K562 (cell line): ENCODE data around the gene TACR2. TPM values are rescaled to one million over a fixed set of nuclear protein-coding genes. Genes with fewer than 3 reads are reported as not detected.

Experiments used
- HLTF ChIP-seq: fragments of 450-650 bp; IDR thresholded peaks from 2 replicates; pipeline ENCODE4 v1.6.1; 2016
- PHF8 ChIP-seq: fragments of 200-600 bp; sonication (generic); IDR thresholded peaks from 2 replicates; pipeline ENCODE4 v1.6.1; 2012; ENCODE audit warnings: mixed run types, mild to moderate bottlenecking, inconsistent platforms, low read length, moderate library complexity, borderline replicate concordance
- RFX7 ChIP-seq: fragments of 250-450 bp; sonication (Bioruptor Pico); IDR thresholded peaks from 2 replicates; pipeline ENCODE4 v1.5.1; 2021; ENCODE audit warnings: mild to moderate bottlenecking
- polyA plus RNA-seq, 8 experiments: library from polyadenylated mRNA; depleted of rRNA in 4 of 8; stranded (reverse) in 5 of 8; unstranded in 3 of 8; fragments of >200 nt; fragmentation: Nextera tagmentation in 2 of 8; fragmentation: Illumina TruSeq in 1 of 8; extraction: Ambion mirVana in 2 of 8; extraction: Trizol in 1 of 8; gene quantifications; 2 replicates each; pipeline versions ENCODE4 v1.2.1 to v1.2.3, GENCODE V29; 2011 to 2014; ENCODE audit warnings: inconsistent platforms in 1 of 8, missing spikeins in 1 of 8
- total RNA-seq, 7 experiments: library from RNA; depleted of rRNA in 6 of 7; stranded (reverse); fragments of >200 nt in 6 of 7; fragmentation: Illumina TruSeq in 2 of 7; extraction: Trizol in 2 of 7; gene quantifications; 2 replicates each; pipeline versions ENCODE4 v1.2.1 to v1.2.3, GENCODE V29; 2011 to 2021; ENCODE audit warnings: low replicate concordance in 1 of 7
- TF ChIP-seq, protein P1 (sequence below): fragments of 200-600 bp; sonication (generic); IDR thresholded peaks from one replicate; pipeline ENCODE4 v1.6.1; 2012; ENCODE audit warnings: mild to moderate bottlenecking, low read depth, low read length, inconsistent platforms
- TF ChIP-seq, protein P2 (sequence below): fragments of 450-650 bp; IDR thresholded peaks from 2 replicates; pipeline ENCODE4 v1.6.1; 2017; ENCODE audit warnings: antibody characterized with exemption, mild to moderate bottlenecking
- TF ChIP-seq, protein P3 (sequence below): fragments of 450-650 bp; formaldehyde crosslinking; IDR thresholded peaks from 2 replicates; pipeline ENCODE4 v1.4.0; 2020; ENCODE audit warnings: mild to moderate bottlenecking, moderate library complexity
- TF ChIP-seq, protein P4 (sequence below): sonication (generic); formaldehyde crosslinking; IDR thresholded peaks from 2 replicates; pipeline ENCODE4 v1.9.0; 2022; ENCODE audit warnings: mild to moderate bottlenecking, missing genetic modification reagents
- TF ChIP-seq, protein P5 (sequence below): fragments of 250-450 bp; sonication (Bioruptor Pico); IDR thresholded peaks from 2 replicates; pipeline ENCODE4 v1.4.0; 2020

The TACR2 gene
- total and polyA plus RNA-seq, 9 of the 15 experiments (the other 6 are each of a cell fraction or from before 2014, with no cell fraction given) = not detected

DNA sequence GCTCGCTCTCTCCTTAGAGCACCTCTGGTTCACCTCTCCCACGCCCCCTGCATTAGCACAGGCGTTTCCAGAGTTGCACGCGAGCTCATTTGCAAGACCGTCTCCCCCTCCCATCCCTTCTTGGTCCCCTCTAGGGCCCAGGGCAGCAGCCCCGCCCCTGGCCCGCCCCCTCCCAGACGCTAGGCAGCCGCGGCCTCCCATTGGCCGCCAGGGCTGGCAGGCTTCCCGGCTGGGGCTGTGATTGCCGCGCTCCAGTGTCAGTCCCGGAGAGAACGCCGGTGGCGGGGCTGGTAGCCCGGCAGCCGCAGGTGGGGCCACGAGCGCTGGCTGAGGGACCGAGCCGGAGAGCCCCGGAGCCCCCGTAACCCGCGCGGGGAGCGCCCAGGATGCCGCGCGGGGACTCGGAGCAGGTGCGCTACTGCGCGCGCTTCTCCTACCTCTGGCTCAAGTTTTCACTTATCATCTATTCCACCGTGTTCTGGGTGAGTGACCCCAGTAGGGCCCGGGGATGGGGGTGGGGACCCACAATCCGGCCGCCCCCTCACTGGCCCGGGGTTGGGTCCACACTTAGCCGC is 34.6 kb upstream of the TACR2 start, which contains the start of gene TSPAN15 (continued):
- TF ChIP-seq, protein P1, sequence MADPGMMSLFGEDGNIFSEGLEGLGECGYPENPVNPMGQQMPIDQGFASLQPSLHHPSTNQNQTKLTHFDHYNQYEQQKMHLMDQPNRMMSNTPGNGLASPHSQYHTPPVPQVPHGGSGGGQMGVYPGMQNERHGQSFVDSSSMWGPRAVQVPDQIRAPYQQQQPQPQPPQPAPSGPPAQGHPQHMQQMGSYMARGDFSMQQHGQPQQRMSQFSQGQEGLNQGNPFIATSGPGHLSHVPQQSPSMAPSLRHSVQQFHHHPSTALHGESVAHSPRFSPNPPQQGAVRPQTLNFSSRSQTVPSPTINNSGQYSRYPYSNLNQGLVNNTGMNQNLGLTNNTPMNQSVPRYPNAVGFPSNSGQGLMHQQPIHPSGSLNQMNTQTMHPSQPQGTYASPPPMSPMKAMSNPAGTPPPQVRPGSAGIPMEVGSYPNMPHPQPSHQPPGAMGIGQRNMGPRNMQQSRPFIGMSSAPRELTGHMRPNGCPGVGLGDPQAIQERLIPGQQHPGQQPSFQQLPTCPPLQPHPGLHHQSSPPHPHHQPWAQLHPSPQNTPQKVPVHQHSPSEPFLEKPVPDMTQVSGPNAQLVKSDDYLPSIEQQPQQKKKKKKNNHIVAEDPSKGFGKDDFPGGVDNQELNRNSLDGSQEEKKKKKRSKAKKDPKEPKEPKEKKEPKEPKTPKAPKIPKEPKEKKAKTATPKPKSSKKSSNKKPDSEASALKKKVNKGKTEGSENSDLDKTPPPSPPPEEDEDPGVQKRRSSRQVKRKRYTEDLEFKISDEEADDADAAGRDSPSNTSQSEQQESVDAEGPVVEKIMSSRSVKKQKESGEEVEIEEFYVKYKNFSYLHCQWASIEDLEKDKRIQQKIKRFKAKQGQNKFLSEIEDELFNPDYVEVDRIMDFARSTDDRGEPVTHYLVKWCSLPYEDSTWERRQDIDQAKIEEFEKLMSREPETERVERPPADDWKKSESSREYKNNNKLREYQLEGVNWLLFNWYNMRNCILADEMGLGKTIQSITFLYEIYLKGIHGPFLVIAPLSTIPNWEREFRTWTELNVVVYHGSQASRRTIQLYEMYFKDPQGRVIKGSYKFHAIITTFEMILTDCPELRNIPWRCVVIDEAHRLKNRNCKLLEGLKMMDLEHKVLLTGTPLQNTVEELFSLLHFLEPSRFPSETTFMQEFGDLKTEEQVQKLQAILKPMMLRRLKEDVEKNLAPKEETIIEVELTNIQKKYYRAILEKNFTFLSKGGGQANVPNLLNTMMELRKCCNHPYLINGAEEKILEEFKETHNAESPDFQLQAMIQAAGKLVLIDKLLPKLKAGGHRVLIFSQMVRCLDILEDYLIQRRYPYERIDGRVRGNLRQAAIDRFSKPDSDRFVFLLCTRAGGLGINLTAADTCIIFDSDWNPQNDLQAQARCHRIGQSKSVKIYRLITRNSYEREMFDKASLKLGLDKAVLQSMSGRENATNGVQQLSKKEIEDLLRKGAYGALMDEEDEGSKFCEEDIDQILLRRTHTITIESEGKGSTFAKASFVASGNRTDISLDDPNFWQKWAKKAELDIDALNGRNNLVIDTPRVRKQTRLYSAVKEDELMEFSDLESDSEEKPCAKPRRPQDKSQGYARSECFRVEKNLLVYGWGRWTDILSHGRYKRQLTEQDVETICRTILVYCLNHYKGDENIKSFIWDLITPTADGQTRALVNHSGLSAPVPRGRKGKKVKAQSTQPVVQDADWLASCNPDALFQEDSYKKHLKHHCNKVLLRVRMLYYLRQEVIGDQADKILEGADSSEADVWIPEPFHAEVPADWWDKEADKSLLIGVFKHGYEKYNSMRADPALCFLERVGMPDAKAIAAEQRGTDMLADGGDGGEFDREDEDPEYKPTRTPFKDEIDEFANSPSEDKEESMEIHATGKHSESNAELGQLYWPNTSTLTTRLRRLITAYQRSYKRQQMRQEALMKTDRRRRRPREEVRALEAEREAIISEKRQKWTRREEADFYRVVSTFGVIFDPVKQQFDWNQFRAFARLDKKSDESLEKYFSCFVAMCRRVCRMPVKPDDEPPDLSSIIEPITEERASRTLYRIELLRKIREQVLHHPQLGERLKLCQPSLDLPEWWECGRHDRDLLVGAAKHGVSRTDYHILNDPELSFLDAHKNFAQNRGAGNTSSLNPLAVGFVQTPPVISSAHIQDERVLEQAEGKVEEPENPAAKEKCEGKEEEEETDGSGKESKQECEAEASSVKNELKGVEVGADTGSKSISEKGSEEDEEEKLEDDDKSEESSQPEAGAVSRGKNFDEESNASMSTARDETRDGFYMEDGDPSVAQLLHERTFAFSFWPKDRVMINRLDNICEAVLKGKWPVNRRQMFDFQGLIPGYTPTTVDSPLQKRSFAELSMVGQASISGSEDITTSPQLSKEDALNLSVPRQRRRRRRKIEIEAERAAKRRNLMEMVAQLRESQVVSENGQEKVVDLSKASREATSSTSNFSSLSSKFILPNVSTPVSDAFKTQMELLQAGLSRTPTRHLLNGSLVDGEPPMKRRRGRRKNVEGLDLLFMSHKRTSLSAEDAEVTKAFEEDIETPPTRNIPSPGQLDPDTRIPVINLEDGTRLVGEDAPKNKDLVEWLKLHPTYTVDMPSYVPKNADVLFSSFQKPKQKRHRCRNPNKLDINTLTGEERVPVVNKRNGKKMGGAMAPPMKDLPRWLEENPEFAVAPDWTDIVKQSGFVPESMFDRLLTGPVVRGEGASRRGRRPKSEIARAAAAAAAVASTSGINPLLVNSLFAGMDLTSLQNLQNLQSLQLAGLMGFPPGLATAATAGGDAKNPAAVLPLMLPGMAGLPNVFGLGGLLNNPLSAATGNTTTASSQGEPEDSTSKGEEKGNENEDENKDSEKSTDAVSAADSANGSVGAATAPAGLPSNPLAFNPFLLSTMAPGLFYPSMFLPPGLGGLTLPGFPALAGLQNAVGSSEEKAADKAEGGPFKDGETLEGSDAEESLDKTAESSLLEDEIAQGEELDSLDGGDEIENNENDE = no peak
- TF ChIP-seq, protein P2, sequence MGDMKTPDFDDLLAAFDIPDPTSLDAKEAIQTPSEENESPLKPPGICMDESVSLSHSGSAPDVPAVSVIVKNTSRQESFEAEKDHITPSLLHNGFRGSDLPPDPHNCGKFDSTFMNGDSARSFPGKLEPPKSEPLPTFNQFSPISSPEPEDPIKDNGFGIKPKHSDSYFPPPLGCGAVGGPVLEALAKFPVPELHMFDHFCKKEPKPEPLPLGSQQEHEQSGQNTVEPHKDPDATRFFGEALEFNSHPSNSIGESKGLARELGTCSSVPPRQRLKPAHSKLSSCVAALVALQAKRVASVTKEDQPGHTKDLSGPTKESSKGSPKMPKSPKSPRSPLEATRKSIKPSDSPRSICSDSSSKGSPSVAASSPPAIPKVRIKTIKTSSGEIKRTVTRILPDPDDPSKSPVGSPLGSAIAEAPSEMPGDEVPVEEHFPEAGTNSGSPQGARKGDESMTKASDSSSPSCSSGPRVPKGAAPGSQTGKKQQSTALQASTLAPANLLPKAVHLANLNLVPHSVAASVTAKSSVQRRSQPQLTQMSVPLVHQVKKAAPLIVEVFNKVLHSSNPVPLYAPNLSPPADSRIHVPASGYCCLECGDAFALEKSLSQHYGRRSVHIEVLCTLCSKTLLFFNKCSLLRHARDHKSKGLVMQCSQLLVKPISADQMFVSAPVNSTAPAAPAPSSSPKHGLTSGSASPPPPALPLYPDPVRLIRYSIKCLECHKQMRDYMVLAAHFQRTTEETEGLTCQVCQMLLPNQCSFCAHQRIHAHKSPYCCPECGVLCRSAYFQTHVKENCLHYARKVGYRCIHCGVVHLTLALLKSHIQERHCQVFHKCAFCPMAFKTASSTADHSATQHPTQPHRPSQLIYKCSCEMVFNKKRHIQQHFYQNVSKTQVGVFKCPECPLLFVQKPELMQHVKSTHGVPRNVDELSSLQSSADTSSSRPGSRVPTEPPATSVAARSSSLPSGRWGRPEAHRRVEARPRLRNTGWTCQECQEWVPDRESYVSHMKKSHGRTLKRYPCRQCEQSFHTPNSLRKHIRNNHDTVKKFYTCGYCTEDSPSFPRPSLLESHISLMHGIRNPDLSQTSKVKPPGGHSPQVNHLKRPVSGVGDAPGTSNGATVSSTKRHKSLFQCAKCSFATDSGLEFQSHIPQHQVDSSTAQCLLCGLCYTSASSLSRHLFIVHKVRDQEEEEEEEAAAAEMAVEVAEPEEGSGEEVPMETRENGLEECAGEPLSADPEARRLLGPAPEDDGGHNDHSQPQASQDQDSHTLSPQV = no peak
- TF ChIP-seq, protein P3, sequence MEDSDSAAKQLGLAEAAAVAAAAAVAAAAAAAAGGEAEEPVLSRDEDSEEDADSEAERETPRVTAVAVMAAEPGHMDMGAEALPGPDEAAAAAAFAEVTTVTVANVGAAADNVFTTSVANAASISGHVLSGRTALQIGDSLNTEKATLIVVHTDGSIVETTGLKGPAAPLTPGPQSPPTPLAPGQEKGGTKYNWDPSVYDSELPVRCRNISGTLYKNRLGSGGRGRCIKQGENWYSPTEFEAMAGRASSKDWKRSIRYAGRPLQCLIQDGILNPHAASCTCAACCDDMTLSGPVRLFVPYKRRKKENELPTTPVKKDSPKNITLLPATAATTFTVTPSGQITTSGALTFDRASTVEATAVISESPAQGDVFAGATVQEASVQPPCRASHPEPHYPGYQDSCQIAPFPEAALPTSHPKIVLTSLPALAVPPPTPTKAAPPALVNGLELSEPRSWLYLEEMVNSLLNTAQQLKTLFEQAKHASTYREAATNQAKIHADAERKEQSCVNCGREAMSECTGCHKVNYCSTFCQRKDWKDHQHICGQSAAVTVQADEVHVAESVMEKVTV (CRISPR knock-in tag) = no peak
- TF ChIP-seq RFX7 (CRISPR knock-in tag) (no peak), PHF8 (peak; percentile 11; the same call in 1 of the 2 replicates), HLTF (no peak)
- TF ChIP-seq, protein P4, sequence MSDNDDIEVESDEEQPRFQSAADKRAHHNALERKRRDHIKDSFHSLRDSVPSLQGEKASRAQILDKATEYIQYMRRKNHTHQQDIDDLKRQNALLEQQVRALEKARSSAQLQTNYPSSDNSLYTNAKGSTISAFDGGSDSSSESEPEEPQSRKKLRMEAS = no peak
- TF ChIP-seq, protein P5, sequence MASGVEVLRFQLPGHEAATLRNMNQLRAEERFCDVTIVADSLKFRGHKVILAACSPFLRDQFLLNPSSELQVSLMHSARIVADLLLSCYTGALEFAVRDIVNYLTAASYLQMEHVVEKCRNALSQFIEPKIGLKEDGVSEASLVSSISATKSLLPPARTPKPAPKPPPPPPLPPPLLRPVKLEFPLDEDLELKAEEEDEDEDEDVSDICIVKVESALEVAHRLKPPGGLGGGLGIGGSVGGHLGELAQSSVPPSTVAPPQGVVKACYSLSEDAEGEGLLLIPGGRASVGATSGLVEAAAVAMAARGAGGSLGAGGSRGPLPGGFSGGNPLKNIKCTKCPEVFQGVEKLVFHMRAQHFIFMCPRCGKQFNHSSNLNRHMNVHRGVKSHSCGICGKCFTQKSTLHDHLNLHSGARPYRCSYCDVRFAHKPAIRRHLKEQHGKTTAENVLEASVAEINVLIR = no peak
